Measurements from ENCODE around the gene SLC35E3.
"Not testable (repeated sequence)": the region's sequence is repeated elsewhere in the genome, so short reads cannot be mapped to it uniquely, and the experiment has no call there.

SLC35E3 gene

DNA sequence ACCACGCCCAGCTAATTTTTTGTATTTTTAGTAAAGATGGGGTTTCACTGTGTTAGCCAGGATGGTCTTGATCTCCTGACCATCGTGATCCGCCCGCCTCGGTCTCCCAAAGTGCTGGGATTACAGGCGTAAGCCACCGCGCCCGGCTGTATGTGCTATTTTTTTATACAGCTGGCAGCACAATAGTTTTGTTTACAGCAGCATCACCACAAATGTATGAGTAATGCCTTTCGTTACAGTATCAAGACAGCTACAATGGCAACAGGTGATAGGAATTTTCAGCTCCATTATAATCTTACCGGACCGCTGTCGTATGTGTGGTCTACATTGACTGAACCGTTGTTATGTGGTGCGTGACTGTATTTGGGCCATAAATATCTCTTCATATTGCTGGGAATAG lies 50.4 kb downstream of the SLC35E3 start:
- no peak for DNase-seq

DNA sequence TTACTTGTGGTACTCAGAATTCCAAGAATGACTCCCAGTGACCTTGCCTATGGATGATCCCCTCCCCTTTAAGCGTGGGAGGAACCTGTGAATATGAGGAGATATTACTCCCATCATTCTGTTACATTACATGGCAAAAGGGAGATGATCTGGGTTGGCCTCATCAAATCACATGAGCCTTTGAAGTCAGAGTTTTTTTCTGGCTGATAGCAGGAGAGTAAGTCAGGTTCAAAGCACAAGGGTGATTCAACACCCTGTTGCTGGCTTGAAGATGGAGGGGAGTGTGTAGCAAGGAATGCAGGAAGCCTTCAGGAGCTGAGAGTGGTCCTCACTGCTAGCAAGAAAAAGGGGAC lies 52.9 kb downstream of the SLC35E3 start:
- DNase-seq = no peak

DNA sequence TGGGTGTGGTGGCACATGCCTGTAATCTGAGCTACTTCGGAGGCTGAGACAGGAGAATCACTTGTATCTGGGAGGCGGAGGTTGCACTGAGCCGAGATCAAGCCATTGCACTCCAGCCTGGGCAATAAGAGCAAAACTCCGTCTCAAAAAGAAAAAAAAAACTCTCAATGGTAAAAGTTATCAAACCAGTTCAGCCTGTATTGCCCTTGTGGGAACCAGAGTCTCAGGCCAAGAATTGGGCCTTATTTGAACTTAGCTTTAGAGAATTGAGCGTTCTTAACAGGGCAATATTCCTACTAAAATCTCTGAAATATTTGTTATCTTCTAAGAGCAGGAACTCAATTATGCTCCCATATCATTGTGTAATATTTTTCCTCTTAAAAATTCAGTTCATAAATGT lies 54.3 kb downstream of the SLC35E3 start:
- DNase-seq = no peak

- not testable (repeated sequence) for DNase-seq
These were observed 55.1 kb downstream of the SLC35E3 start for GRCh38 chr12:68801124-68801523.

- DNase-seq = not testable (repeated sequence)
These were observed 56.4 kb downstream of the SLC35E3 start for GRCh38 chr12:68802372-68802745.

DNA sequence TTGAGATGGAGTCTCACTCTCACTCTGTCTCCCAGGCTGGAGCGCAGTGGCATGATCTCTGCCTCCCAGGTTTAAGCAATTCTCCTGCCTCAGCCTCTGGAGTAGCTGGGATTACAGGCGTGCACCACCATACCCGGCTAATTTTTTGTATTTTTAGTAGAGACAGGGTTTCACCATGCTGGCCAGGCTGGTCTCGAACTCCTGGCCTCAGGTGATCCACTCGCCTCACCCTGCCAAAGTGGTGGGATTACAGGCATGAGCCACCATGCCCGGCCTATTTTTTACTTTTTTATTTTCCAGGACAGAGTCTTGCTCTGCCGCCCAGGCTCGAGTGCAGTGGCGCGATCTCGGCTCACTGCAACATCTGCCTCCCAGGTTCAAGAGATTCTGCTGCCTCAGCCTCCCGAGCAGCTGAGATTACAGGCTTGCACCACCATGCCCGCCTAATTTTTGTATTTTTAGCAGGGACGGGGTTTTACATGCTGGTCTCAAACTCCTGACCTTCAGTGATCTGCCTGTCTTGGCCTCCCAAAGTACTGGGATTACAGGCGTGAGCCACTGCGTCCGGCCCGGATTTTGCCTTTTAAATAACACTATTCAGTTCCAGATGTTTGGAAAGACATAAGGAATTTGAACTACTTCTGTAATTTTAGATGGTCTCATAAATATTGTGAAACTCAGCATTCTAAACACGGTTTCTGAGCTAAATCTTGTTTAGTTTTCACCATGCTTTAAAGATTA lies 57.1 kb downstream of the SLC35E3 start:
- not testable (repeated sequence) for DNase-seq

- DNase-seq = no peak
These were observed 58.1 kb downstream of the SLC35E3 start for GRCh38 chr12:68803948-68804656.

GRCh38 chr12:68804657-68805591 lies 58.9 kb downstream of the SLC35E3 start:
- DNase-seq = no peak

DNA sequence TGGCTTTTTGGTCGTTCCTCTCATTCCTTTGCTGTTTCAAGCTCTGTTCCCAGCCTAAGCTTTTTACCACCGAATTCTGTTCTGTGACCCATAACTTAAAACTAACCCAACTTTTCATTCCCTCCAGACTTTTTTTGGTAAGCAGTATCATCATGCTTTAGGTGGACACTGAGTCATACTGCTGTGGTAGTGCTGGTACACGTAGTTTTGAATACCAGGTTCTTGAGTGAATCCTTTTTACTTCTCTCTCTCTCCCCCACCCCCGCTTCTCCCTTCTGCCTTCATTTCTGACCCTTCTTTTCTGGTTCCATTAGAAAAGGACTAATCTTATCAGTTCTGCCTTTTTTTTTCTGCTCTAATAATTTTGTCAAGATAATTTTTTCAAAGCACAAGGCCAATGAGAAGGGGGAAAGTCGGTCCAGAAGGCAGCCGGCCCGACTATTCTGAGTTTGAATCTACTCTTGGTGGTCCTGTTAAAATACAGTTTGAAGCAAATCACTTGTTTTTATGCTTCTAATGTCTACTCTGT lies 59.7 kb downstream of the SLC35E3 start:
- DNase-seq = no peak

DNA sequence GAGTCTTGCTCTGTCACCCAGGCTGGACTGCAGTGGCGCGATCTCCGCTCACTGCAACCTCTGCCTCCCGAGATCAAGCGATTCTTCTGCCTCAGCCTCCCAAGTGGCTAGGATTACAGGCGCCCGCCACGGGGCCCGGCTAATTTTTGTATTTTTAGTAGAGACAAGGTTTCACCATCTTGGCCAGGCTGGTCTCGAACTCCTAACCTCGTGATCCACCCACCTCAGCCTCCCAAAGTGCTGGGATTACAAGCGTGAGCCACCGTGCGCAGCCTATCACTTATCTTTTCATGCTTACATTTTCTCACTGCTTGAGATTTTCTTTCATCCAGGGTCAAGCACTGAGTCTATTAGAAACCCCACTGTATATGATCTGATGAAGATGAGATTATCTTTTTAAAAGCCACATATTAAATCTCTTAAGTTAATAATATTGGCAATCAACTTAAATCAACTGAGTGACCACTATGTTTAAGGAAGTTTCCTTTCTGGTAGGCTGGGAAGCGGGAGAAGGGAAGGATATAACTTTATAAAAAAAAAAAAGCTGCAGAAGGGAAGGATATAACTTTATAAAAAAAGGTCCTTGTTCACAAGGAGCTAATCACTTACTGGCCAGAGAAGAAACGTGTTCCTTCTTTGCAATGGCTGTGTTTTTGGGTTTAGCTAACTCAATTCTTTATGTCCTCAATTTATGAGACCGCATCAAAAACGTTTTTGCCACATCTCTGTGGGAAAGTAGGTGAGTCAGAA lies 60.7 kb downstream of the SLC35E3 start:
- no peak for DNase-seq

GRCh38 chr12:68807274-68807575 lies 61.2 kb downstream of the SLC35E3 start:
- DNase-seq = not testable (repeated sequence)

GRCh38 chr12:68807576-68808387 lies 61.8 kb downstream of the SLC35E3 start, which contains the start of gene MDM2:
TSS of gene MDM2 (plus strand) at chr12:68808177. CDS start at chr12:68808478, 301 bp downstream.
- DNase-seq = peak; percentile 96

GRCh38 chr12:68808388-68809189 lies 62.6 kb downstream of the SLC35E3 start:
- peak; percentile 95 for DNase-seq

DNA sequence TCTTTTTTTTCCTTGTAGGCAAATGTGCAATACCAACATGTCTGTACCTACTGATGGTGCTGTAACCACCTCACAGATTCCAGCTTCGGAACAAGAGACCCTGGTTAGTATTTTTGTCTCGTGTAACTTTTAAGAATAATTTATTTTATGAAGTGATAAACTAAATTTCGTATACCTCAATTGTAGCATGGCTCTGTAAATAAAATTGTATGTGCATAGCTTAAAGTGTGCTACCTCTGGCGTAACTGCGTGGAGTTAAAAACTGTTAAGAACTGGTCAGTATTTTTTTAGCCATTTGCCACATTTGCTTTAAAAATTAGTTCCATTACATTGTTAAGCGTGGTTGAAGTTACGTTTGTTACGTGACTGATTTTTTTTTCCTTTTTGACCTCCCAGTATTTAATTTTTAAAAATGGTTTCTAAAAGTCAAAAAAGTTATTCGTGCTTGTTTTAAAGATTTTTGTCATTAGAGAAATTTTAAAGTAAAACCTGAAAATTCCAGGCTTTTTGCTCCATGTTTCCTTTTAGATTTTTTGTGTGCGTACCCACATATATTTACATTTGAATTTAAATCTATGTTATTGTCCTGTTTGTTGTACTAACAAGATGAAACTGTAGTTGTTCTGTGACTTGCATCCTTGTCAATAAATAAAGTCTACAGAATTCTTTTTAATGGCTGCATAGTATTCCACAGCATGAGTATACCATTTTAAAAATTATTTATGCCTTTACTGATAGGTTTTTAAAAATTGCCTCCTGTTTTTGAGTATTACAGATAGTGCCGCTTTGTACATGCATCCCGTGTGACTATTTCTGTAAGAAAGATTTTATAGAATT lies 63.4 kb downstream of the SLC35E3 start:
- no peak for DNase-seq

GRCh38 chr12:68810027-68810389 lies 64.0 kb downstream of the SLC35E3 start:
- not testable (repeated sequence) for DNase-seq

DNA sequence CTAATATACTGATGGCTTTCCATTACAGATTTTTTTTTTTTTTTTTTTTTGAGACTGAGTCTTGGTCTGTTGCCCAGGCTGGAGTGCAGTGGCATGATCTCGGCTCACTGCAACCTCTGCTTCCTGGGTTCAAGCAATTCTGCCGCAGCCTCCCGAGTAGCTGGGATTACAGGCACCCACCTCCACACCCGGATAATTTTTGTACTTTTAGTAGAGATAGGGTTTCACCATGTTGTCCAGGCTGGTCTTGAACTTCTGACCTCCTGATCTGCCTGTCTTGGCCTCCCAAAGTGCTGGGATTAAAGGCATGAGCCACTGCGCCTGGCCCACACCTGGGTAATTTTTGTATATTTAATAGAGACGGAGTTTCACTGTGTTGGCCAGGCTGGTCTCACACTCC lies 65.6 kb downstream of the SLC35E3 start:
- DNase-seq = not testable (repeated sequence)

- no peak for DNase-seq
These were observed 66.7 kb downstream of the SLC35E3 start for GRCh38 chr12:68812553-68813241.

- no peak for DNase-seq
These were observed 67.2 kb downstream of the SLC35E3 start for GRCh38 chr12:68813242-68813593.

DNA sequence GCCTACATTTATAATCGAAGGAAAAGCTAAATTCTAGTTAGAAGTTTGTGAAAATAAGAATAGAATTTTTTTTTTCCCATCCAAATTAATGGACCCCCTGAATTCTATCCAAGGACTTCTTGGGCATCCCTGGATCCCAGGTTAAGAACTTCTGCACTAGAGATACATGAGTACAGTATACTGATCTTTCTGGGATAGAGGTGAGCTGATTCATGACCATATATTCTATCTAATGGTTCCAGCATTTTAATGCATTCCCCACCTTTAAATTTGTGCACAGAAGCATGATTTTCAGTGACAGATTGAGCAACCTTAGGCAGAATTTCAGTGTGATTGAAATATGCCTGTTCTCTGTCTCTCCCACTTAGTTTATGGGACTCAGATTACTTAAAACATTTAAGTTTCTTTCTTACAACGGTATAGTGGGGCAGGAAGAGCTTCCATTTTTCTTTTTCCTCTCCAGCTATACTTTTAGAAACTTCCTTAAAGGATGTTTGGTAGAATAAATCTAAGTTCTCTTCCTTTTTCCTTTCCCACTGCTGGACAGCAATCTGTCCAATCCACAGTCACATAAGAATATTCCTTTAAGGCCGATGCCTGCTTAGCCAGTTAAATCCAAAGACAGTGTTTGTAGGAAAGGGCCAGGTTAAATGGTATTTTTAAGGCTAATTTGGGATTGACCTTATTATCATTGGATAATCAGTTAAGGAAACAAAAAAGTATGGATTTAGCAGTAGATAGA lies 68.7 kb downstream of the SLC35E3 start:
- no peak for DNase-seq
